ENCODE data around the gene FTCD. TPM values are rescaled to one million over a fixed set of nuclear protein-coding genes. Genes with fewer than 3 reads are reported as not detected.
"Not testable (repeated sequence)": the region's sequence is repeated elsewhere in the genome, so short reads cannot be mapped to it uniquely, and the experiment has no call there.

FTCD gene
- total RNA-seq, 1 experiment from 2014 or later = not detected

- in situ Hi-C loops (cut with HindIII; ENCODE audit: low pct_unique_long_range_greater_than_20kb, low sequenced_read_pairs) = no loop called here
Observed at GRCh38 chr21:46179708-46180078, 24.3 kb upstream of the FTCD start.

GRCh38 chr21:46178961-46179360 lies 23.6 kb upstream of the FTCD start:
- no peak for DNase-seq (ENCODE audit: low read depth, low spot score)
- in situ Hi-C loops (cut with HindIII; ENCODE audit: low pct_unique_long_range_greater_than_20kb, low sequenced_read_pairs) = no loop called here

More at GRCh38 chr21:46179708-46180078, 24.3 kb upstream of the FTCD start:
- DNase-seq (ENCODE audit: low read depth, low spot score) = no peak

- DNase-seq (ENCODE audit: low read depth, low spot score); in situ Hi-C loops (cut with HindIII; ENCODE audit: low pct_unique_long_range_greater_than_20kb, low sequenced_read_pairs): not testable (repeated sequence)
Observed at GRCh38 chr21:46176443-46177129, 21.2 kb upstream of the FTCD start.

- no peak for DNase-seq (ENCODE audit: low read depth, low spot score)
- in situ Hi-C loops (cut with HindIII; ENCODE audit: low pct_unique_long_range_greater_than_20kb, low sequenced_read_pairs) = no loop called here
Observed at GRCh38 chr21:46173573-46173972, 18.2 kb upstream of the FTCD start.

- no peak for DNase-seq (ENCODE audit: low read depth, low spot score)
- in situ Hi-C loops (cut with HindIII; ENCODE audit: low pct_unique_long_range_greater_than_20kb, low sequenced_read_pairs) = no loop called here
Observed at GRCh38 chr21:46172863-46173528, 17.6 kb upstream of the FTCD start.

- in situ Hi-C loops (cut with HindIII; ENCODE audit: low pct_unique_long_range_greater_than_20kb, low sequenced_read_pairs) = no loop called here
- DNase-seq (ENCODE audit: low read depth, low spot score) = no peak
Observed at GRCh38 chr21:46171996-46172862, 16.9 kb upstream of the FTCD start.

- DNase-seq (ENCODE audit: low read depth, low spot score) = no peak
- in situ Hi-C loops (cut with HindIII; ENCODE audit: low pct_unique_long_range_greater_than_20kb, low sequenced_read_pairs) = no loop called here
Observed at GRCh38 chr21:46171585-46171984, 16.2 kb upstream of the FTCD start.

- in situ Hi-C loops (cut with HindIII; ENCODE audit: low pct_unique_long_range_greater_than_20kb, low sequenced_read_pairs) = not testable (repeated sequence)
Observed at GRCh38 chr21:46170436-46171193, 15.2 kb upstream of the FTCD start.

GRCh38 chr21:46168659-46169386 lies 13.4 kb upstream of the FTCD start:
- DNase-seq (ENCODE audit: low read depth, low spot score) = no peak
- in situ Hi-C loops (cut with HindIII; ENCODE audit: low pct_unique_long_range_greater_than_20kb, low sequenced_read_pairs) = no loop called here

More at GRCh38 chr21:46170436-46171193, 15.2 kb upstream of the FTCD start:
- not testable (repeated sequence) for DNase-seq (ENCODE audit: low read depth, low spot score)

GRCh38 chr21:46168238-46168637 lies 12.9 kb upstream of the FTCD start:
- in situ Hi-C loops (cut with HindIII; ENCODE audit: low pct_unique_long_range_greater_than_20kb, low sequenced_read_pairs) = no loop called here
- DNase-seq (ENCODE audit: low read depth, low spot score) = no peak

GRCh38 chr21:46165098-46165497 lies 9.7 kb upstream of the FTCD start:
- in situ Hi-C loops (cut with HindIII; ENCODE audit: low pct_unique_long_range_greater_than_20kb, low sequenced_read_pairs) = no loop called here
- DNase-seq (ENCODE audit: low read depth, low spot score) = no peak

GRCh38 chr21:46163380-46163779 lies 8.0 kb upstream of the FTCD start:
- DNase-seq (ENCODE audit: low read depth, low spot score) = no peak
- in situ Hi-C loops (cut with HindIII; ENCODE audit: low pct_unique_long_range_greater_than_20kb, low sequenced_read_pairs) = no loop called here

GRCh38 chr21:46161633-46162592 lies 6.5 kb upstream of the FTCD start:
- in situ Hi-C loops (cut with HindIII; ENCODE audit: low pct_unique_long_range_greater_than_20kb, low sequenced_read_pairs) = no loop called here
- no peak for DNase-seq (ENCODE audit: low read depth, low spot score)

GRCh38 chr21:46160907-46161632 lies 5.7 kb upstream of the FTCD start:
- no peak for DNase-seq (ENCODE audit: low read depth, low spot score)
- in situ Hi-C loops (cut with HindIII; ENCODE audit: low pct_unique_long_range_greater_than_20kb, low sequenced_read_pairs) = no loop called here

GRCh38 chr21:46160657-46160906 lies 5.2 kb upstream of the FTCD start:
- no peak for DNase-seq (ENCODE audit: low read depth, low spot score)
- in situ Hi-C loops (cut with HindIII; ENCODE audit: low pct_unique_long_range_greater_than_20kb, low sequenced_read_pairs) = no loop called here

Measured in SK-MEL-5 (cell line).